PFSK-1 (cell line): Measurements from ENCODE around the gene KCTD13.

ENCODE experiments used
- FOXP2 ChIP-seq: optimal IDR thresholded peaks from 2 replicates; pipeline ENCODE3; 2011; ENCODE audit warnings: borderline replicate concordance, control low read depth, inconsistent platforms; ENCODE audit not compliant: insufficient read depth; ENCODE audit errors: extremely low read length, extremely low read depth
- POLR2AphosphoS5 ChIP-seq: IDR thresholded peaks from 2 replicates; pipeline ENCODE4 v1.6.1; 2012; ENCODE audit warnings: low read depth, mild to moderate bottlenecking, control low read depth, low read length, moderate library complexity
- REST ChIP-seq, 2 experiments: IDR thresholded peaks; 2 replicates each; pipeline versions ENCODE4 v1.6.1 to v1.8.0; 2011 to 2012; ENCODE audit warnings: low read depth in 2 of 2, low read length in 2 of 2, control low read depth in 1 of 2, inconsistent platforms in 1 of 2, mild to moderate bottlenecking in 1 of 2, moderate library complexity in 1 of 2; ENCODE audit not compliant: insufficient read depth in 1 of 2
- SIN3A ChIP-seq: IDR thresholded peaks from 2 replicates; pipeline ENCODE4 v1.6.1; 2012; ENCODE audit warnings: mild to moderate bottlenecking, low read length, moderate library complexity, borderline replicate concordance; ENCODE audit not compliant: insufficient read depth
- TAF1 ChIP-seq: IDR thresholded peaks from 2 replicates; pipeline ENCODE4 v1.6.1; 2012; ENCODE audit warnings: low read length, control low read depth, borderline replicate concordance; ENCODE audit not compliant: insufficient read depth

The KCTD13 gene

GRCh38 chr16:29863669-29863984, 62.4 kb downstream of the KCTD13 start:
- TF ChIP-seq SIN3A (no peak), POLR2AphosphoS5 (no peak), TAF1 (no peak), REST (IDR thresholded peaks at IDR 0.05; ENCODE audit: insufficient read depth in 1 of 2, low read depth in 2 of 2, low read length in 2 of 2) (no peak), FOXP2 (no peak)

GRCh38 chr16:29862884-29863668, 63.0 kb downstream of the KCTD13 start, which contains the start of gene CDIPT:
CDIPT (minus strand) TSS chr16:29863226; CDS start chr16:29862857, 369 bp downstream.
- TF ChIP-seq SIN3A, result peak; percentile 93; the same call in 1 of the 2 replicates
- peak; percentile 54 for TF ChIP-seq POLR2AphosphoS5
- TF ChIP-seq TAF1, result 0 out of 2 replicates have a peak, but pooled peaks have one; percentile 55
- TF ChIP-seq FOXP2, result peak; percentile 64
- no peak for TF ChIP-seq REST (IDR thresholded peaks at IDR 0.05; ENCODE audit: insufficient read depth in 1 of 2, low read depth in 2 of 2, low read length in 2 of 2)

- TF ChIP-seq REST (IDR thresholded peaks at IDR 0.05; ENCODE audit: insufficient read depth in 1 of 2, low read depth in 2 of 2, low read length in 2 of 2) (no peak), POLR2AphosphoS5 (no peak), TAF1 (no peak), FOXP2 (no peak), SIN3A (no peak)
Observed at GRCh38 chr16:29862383-29862883, 63.6 kb downstream of the KCTD13 start.

GRCh38 chr16:29860218-29860617, 65.8 kb downstream of the KCTD13 start:
- TF ChIP-seq SIN3A, result no peak
- no peak for TF ChIP-seq TAF1
- TF ChIP-seq REST (IDR thresholded peaks at IDR 0.05; ENCODE audit: insufficient read depth in 1 of 2, low read depth in 2 of 2, low read length in 2 of 2), result no peak
- TF ChIP-seq FOXP2, result no peak
- no peak for TF ChIP-seq POLR2AphosphoS5
